HCT116 (cell line): ENCODE results near the gene KLHDC4. TPM values are rescaled to one million over a fixed set of nuclear protein-coding genes. Genes with fewer than 3 reads are reported as not detected.

Experiments
- ATAC-seq: fragments of 200-7000 bp; cut with Tn5 transposase; 2 replicates; pipeline ENCODE4 v1.9.1; 2020; ENCODE audit warnings: mild to moderate bottlenecking, moderate library complexity
- BruUV-seq: library from RNA; stranded (reverse); fragments of 400-500 nt; replicated peaks from 2 replicates; lab custom pipeline; 2021; lab: Mats Ljungman, UMichigan
- CTCF ChIA-PET: fragments of 300-600 bp; sonication (Branson Sonifier 250); formaldehyde crosslinking; loops from one replicate; lab custom pipeline; 2021; ENCODE audit warnings: antibody characterized with exemption; lab: Charles Lee
- POLR2A ChIA-PET: fragments of 300-600, 350-600 bp; sonication (Branson Sonifier 250); formaldehyde crosslinking; loops from one replicate; lab custom pipeline; 2021; ENCODE audit warnings: antibody characterized with exemption; lab: Charles Lee
- RAD21 ChIA-PET, 2 experiments: fragments of 300-600 bp; sonication (Branson Sonifier 250); formaldehyde crosslinking; loops; one replicate each; lab custom pipeline; 2023; ENCODE audit warnings: low total read pairs in 2 of 2; ENCODE audit not compliant: uncharacterized antibody in 2 of 2, unreplicated experiment in 2 of 2, low non-redundant PET in 1 of 2; lab: Charles Lee
- DNase-seq: peaks from one replicate; pipeline ENCODE4 v3.0.0-alpha.2; 2010; ENCODE audit warnings: low read depth, low spot score
- H2AFZ ChIP-seq: fragments of 200-600 bp; shearing (Covaris generic), sonication (generic); 2 replicates; pipeline ENCODE4 v1.6.1; 2017; ENCODE audit warnings: low read depth, mixed run types, mixed read lengths, antibody characterized with exemption, low read length; ENCODE audit not compliant: poor library complexity, severe bottlenecking
- H3K27ac ChIP-seq: 2 replicates; pipeline ENCODE4 v1.5.1; 2012; ENCODE audit warnings: low read depth, low read length
- H3K27me3 ChIP-seq: fragments of 200-600 bp; sonication (generic); 2 replicates; pipeline ENCODE4 v1.6.1; 2016; ENCODE audit warnings: mixed run types, low read length, mixed read lengths; ENCODE audit not compliant: insufficient read depth
- H3K36me3 ChIP-seq, 2 experiments: fragments of 200-500 bp in 1 of 2; fragments of 200-600 bp in 1 of 2; sonication (Bioruptor generic) in 1 of 2; sonication (generic) in 1 of 2; 2 replicates each; pipeline versions ENCODE4 v1.5.1 to v1.6.1; 2014 to 2016; ENCODE audit warnings: low read length in 2 of 2, inconsistent platforms in 1 of 2, mixed read lengths in 1 of 2, mixed run types in 1 of 2; ENCODE audit not compliant: insufficient read depth in 2 of 2, control insufficient read depth in 1 of 2
- H3K4me1 ChIP-seq, 2 experiments: fragments of 200-600 bp in 1 of 2; sonication (generic) in 1 of 2; 2 replicates each; pipeline versions ENCODE4 v1.5.1 to v1.6.1; 2012 to 2017; ENCODE audit warnings: low read length in 2 of 2, inconsistent platforms in 1 of 2, mild to moderate bottlenecking in 1 of 2, mixed read lengths in 1 of 2, mixed run types in 1 of 2, moderate library complexity in 1 of 2; ENCODE audit not compliant: insufficient read depth in 2 of 2, control insufficient read depth in 1 of 2
- H3K4me2 ChIP-seq: fragments of 200-600 bp; sonication (generic); 2 replicates; pipeline ENCODE4 v1.6.1; 2017; ENCODE audit warnings: mixed run types, low read length, mixed read lengths
- H3K4me3 ChIP-seq, 2 experiments: fragments of 200-600 bp in 1 of 2; sonication (generic) in 1 of 2; replicated peaks in 1 of 2; 2 replicates each; pipeline ENCODE4 v1.5.1; 2011 to 2016; ENCODE audit warnings: low read length in 2 of 2, control low read depth in 1 of 2, low read depth in 1 of 2, mild to moderate bottlenecking in 1 of 2, mixed read lengths in 1 of 2, mixed run types in 1 of 2
- H3K79me2 ChIP-seq: fragments of 200-600 bp; sonication (generic); 2 replicates; pipeline ENCODE4 v1.6.1; 2017; ENCODE audit warnings: mild to moderate bottlenecking, mixed run types, low read length, moderate library complexity, mixed read lengths; ENCODE audit not compliant: insufficient read depth
- H3K9ac ChIP-seq: fragments of 200-600 bp; sonication (generic); 2 replicates; pipeline ENCODE4 v1.6.1; 2016; ENCODE audit warnings: low read length, mixed read lengths
- H3K9me2 ChIP-seq: fragments of 200-600 bp; sonication (generic), shearing (Covaris generic); 2 replicates; pipeline ENCODE4 v1.6.1; 2017; ENCODE audit warnings: mixed run types, mild to moderate bottlenecking, moderate library complexity; ENCODE audit not compliant: insufficient read depth
- H3K9me3 ChIP-seq, 2 experiments: fragments of 200-500 bp in 1 of 2; fragments of 200-600 bp in 1 of 2; sonication (Bioruptor generic) in 1 of 2; sonication (generic) in 1 of 2; 2 replicates each; pipeline ENCODE4 v1.6.1; 2014 to 2017; ENCODE audit warnings: low read length in 2 of 2, mixed read lengths in 2 of 2, inconsistent platforms in 1 of 2, low read depth in 1 of 2, mild to moderate bottlenecking in 1 of 2, mixed run types in 1 of 2, moderate library complexity in 1 of 2; ENCODE audit not compliant: control insufficient read depth in 1 of 2, insufficient read depth in 1 of 2
- H4K20me1 ChIP-seq: fragments of 200-600 bp; sonication (generic), shearing (Covaris generic); 2 replicates; pipeline ENCODE4 v1.6.1; 2017; ENCODE audit warnings: mixed run types, mild to moderate bottlenecking, moderate library complexity; ENCODE audit not compliant: insufficient read depth
- CTCF ChIP-seq, 3 experiments: fragments of 200-600 bp in 1 of 3; sonication (generic) in 1 of 3; IDR thresholded peaks in 2 of 3; conservative IDR thresholded peaks in 1 of 3; 2 replicates each; pipeline ENCODE4 v1.5.1; 2012 to 2017; ENCODE audit warnings: low read depth in 2 of 3, low read length in 2 of 3, antibody characterized with exemption in 1 of 3, borderline replicate concordance in 1 of 3, control low read depth in 1 of 3, mild to moderate bottlenecking in 1 of 3, mixed read lengths in 1 of 3, mixed run types in 1 of 3, moderate library complexity in 1 of 3; ENCODE audit not compliant: insufficient read depth in 1 of 3
- EGR1 ChIP-seq: IDR thresholded peaks from 2 replicates; pipeline ENCODE4 v1.6.1; 2012; ENCODE audit warnings: low read depth
- JUND ChIP-seq: IDR thresholded peaks from 2 replicates; pipeline ENCODE4 v1.6.1; 2012
- POLR2A ChIP-seq: IDR thresholded peaks from 2 replicates; pipeline ENCODE4 v1.7.0; 2011; ENCODE audit warnings: borderline replicate concordance; ENCODE audit not compliant: insufficient read depth, insufficient read length; ENCODE audit errors: extremely low read depth
- RAD21 ChIP-seq: IDR thresholded peaks from 2 replicates; pipeline ENCODE4 v1.6.1; 2012; ENCODE audit warnings: low read depth, mild to moderate bottlenecking
- SP1 ChIP-seq: IDR thresholded peaks from 2 replicates; pipeline ENCODE4 v1.6.1; 2012; ENCODE audit warnings: low read depth
- SRF ChIP-seq: IDR thresholded peaks from 2 replicates; pipeline ENCODE4 v1.6.1; 2012; ENCODE audit warnings: low read depth
- TCF7L2 ChIP-seq: IDR thresholded peaks from 2 replicates; pipeline ENCODE4 v1.7.0; 2011; ENCODE audit warnings: borderline replicate concordance, inconsistent platforms; ENCODE audit not compliant: insufficient read depth, insufficient read length; ENCODE audit errors: extremely low read depth
- YY1 ChIP-seq: IDR thresholded peaks from 2 replicates; pipeline ENCODE4 v1.6.1; 2011; ENCODE audit warnings: low read length, low read depth, moderate library complexity, mild to moderate bottlenecking; ENCODE audit not compliant: insufficient replicate concordance; ENCODE audit errors: extremely low read depth
- intact Hi-C: fragments of 100-400 bp; cut with micrococcal nuclease; formaldehyde crosslinking; loops from 2 replicates; pipeline ENCODE4 v1.10.0; 2022
- total RNA-seq: library from RNA; stranded (reverse); gene quantifications from one replicate; pipeline ENCODE4 v1.2.1, GENCODE V29; 2021; ENCODE audit not compliant: unreplicated experiment

KLHDC4 gene
- total RNA-seq, 1 experiment from 2014 or later = 107 TPM

- ATAC-seq = no peak
- H3K4me3 ChIP-seq = no peak overlapping the region
- no peak overlapping the region for H3K27ac ChIP-seq
- no peaks in the 10 kb centered on the region for H4K20me1 ChIP-seq
- no peak overlapping the region for H3K9ac ChIP-seq
- H2AFZ ChIP-seq = no peak overlapping the region
- no peaks in the 10 kb centered on the region for H3K4me1 ChIP-seq
- no peaks in the 10 kb centered on the region for H3K9me2 ChIP-seq
- DNase-seq = no peak
- no TSS peak for BruUV-seq
- no peaks in the 10 kb centered on the region for H3K27me3 ChIP-seq
- H3K79me2 ChIP-seq = no peaks in the 10 kb centered on the region
- RAD21 ChIA-PET = no interaction called here
- H3K4me2 ChIP-seq = no peak overlapping the region
- peaks cover 9 to 15% of the 10 kb centered on the region in 2 experiments; a peak in 3 of 4 replicates for H3K36me3 ChIP-seq
- no peak for TF ChIP-seq POLR2A
- no peak for TF ChIP-seq JUND
- no peak for TF ChIP-seq SP1
- TF ChIP-seq YY1 = no peak
- no peak for TF ChIP-seq TCF7L2
- no peak for TF ChIP-seq RAD21
- no peak for TF ChIP-seq SRF
- no peak for TF ChIP-seq EGR1
- H3K9me3 ChIP-seq = no peaks in the 10 kb centered on the region
- CTCF ChIA-PET = no interaction called here
- POLR2A ChIA-PET = no interaction called here
- intact Hi-C loops = no loop called here
These were observed 68.0 kb downstream of the KLHDC4 start for GRCh38 chr16:87697792-87698191.

GRCh38 chr16:87697256-87697655, 68.5 kb downstream of the KLHDC4 start:
- intact Hi-C loops = no loop called here

More at GRCh38 chr16:87697256-87697655, 68.5 kb downstream of the KLHDC4 start:
- Histone ChIP-seq H3K9ac (no peak overlapping the region), H3K36me3 (peaks cover 9 to 15% of the 10 kb centered on the region in 2 experiments; a peak in 3 of 4 replicates), H3K4me3 (no peak overlapping the region), H4K20me1 (no peaks in the 10 kb centered on the region), H3K79me2 (no peaks in the 10 kb centered on the region), H3K27ac (no peak overlapping the region; the same call in 1 of the 2 replicates), H3K9me3 (no peaks in the 10 kb centered on the region), H3K4me2 (no peak overlapping the region), H3K4me1 (no peaks in the 10 kb centered on the region), H3K27me3 (no peaks in the 10 kb centered on the region), H3K9me2 (no peaks in the 10 kb centered on the region), H2AFZ (no peak overlapping the region)
- no TSS peak for BruUV-seq
- TF ChIP-seq CTCF (IDR thresholded peaks at IDR 0.05 in 2 of 3, conservative IDR thresholded peaks at IDR 0.05 in 1 of 3; ENCODE audit: borderline replicate concordance in 1 of 3, insufficient read depth in 1 of 3, low read depth in 2 of 3, low read length in 2 of 3) = no peak
- ATAC-seq = no peak
- DNase-seq = no peak
- ChIA-PET POLR2A (no interaction called here), RAD21 (no interaction called here), CTCF (no interaction called here)
